NCI-H2171 treated with DMSO at 0.1 percent for 48 hours (cell line): ENCODE measurements around the gene ARHGAP42.

ENCODE experiments used
- DNase-seq: peaks from one replicate; lab custom pipeline; 2025; lab: John Stamatoyannopoulos, UW

The ARHGAP42 gene

GRCh38 chr11:100801225-100801999, 114.3 kb downstream of the ARHGAP42 start:
- no peak for DNase-seq

DNA sequence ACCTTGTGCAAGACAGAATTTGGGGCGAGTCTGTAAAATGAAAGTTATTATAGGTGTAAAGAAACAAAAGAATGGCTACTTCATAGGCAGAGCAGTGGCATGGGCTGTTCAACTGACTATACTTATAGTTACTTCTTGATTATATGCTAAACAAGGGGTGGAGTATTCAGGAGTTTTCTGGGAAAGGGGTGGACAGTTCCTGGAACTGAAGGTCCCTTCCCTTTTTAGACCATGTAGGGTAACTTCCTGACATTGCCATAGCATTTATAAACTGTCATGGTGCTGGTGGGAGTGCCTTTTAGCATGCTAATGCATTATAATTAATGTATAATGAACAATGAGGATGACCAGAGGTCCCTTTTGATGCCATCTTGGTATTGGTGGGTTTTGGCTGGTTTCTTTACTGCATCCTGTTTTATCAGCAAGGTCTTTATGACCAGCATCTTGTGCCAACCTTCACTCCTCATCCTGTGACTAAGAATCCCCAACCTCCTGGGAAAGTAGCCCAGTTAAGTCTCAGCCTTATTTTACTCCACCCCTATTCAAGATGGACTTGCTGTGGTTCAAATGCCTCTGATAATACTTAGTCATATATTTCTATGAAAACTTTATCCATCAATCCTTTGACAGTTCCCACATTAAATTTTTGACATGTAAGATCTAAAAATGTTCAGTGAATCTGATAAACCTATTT, 118.6 kb downstream of the ARHGAP42 start:
- DNase-seq, result no peak

GRCh38 chr11:100806296-100806695, 119.2 kb downstream of the ARHGAP42 start:
- no peak for DNase-seq

DNA sequence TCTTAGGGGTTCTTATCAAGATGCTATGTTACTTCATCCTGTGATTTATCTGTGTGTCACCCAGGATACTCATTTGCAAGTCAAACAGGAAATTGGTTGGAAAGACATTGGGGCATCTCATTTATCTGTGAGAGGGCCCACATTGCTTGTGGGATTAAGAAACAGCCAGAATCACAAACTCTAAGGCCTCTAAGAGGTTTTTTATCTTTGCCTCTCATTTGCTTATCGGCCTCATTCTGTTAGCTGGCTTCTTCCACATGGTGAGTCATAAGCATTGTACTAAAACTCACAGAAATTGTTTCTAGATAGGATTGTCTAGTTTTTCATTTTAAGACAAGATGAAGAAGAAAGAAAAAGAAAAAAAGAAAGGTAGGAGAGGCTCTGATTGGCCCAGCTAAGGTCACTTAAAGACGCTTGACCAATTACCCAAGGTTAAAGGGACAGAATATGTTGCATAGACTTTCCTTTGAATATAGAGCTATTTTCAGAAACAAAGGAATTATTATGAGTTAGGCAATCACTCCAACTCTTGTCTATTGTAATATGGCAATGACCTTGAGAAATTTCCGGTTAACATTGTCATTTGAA, 121.9 kb downstream of the ARHGAP42 start:
- DNase-seq, result no peak

- DNase-seq, result no peak
Measured at GRCh38 chr11:100810146-100810545, 123.1 kb downstream of the ARHGAP42 start.

DNA sequence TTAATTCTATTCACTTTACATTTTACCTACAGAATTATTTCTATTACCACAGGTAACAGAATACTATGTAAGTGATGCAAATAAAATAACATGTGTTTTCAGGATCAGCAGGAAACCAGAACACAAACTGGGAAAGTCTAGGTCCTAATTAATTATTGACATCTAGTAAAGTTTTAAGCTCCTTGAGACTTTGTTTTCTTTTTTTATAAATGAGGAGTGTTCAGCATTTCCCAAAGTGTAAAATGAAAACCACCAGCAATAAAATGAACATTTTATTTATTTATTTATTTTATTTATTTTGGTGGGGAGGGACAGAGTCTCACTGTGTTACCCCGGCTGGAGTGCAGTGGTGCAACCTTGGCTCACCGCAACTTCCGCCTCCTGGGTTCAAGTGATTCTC, 123.6 kb downstream of the ARHGAP42 start:
- no peak for DNase-seq

DNA sequence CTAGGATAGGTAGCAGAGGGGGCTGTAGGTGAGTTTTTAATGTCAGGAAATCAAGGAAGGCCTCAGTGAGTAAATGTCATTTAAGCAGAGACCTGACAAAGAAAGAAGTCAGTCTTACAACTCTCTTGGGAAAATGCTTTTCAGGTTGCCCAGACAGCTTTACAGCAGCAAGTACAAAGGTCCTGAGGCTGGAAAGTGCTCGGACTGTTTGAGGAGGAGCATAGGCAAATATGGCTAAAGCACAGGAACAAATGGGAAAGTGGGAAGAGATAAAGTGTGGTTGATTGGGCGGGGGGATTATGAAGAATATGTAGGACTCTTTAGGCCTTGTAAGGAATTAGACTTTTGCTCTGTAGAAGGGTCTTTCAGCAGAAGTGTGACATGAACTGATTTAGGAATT, 125.4 kb downstream of the ARHGAP42 start:
- no peak for DNase-seq

DNA sequence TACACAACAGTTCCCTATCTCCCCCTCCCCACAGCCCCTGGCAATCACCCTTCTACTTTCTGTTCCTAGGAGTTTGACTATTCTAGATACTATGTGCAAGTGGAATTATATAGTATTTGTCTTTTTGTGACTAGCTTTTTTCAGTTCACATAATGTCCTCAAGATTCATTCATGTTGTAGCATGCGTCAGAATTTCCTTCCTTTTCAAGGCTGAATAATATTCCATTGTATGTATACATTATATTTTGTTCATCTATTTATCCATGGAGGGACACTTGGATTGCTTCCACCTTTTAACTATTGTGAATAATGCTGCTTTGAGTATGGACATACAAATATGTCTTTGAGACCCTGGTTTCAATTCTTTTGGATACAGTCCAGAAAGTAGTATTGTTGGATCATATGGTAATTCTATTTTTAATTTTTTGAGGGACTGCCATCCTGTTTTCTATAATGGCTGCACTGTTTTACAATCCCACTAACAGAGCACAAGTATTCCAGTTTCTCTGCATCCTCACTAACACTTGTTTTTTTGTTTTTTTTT, 128.8 kb downstream of the ARHGAP42 start:
- no peak for DNase-seq

DNA sequence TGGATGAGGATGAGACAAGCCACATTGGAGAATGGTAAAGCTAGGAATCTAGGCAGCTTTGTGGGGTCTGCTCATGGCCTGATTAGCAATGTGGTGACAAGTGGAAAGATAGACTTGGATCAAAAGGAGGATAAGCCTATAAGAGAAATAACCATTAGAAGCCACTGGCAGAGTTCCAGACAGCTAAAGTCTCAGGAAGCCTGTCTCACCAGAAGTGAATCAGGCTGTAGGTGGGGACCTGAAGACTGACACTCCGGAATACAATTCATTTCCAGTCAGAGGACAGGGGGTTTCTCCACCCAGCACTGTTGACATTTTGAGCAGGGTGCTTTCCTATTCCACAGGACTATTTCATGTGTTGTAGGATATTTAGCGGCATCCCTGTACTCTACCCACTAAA, 129.7 kb downstream of the ARHGAP42 start:
- no peak for DNase-seq

- no peak for DNase-seq
Measured at GRCh38 chr11:100817620-100818019, 130.5 kb downstream of the ARHGAP42 start.

DNA sequence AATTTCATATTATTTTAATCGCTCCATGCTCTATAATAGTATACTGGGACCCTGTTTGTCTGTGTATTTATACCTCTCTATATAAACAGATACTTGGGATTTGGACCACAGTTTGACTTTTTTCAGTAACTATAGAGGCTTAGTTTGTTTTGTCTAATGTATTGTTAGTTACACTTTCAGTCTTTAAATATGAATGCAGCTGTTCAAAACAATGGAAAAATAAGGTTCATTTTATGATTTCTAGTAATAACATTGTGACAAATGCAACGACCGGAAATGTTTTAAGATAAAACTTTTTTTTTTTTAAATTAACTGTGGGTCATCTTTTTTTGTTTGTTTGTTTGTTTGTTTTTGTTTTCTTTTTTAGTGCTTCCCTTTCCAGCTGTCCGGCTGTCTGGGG, 133.5 kb downstream of the ARHGAP42 start:
- no peak for DNase-seq

GRCh38 chr11:100821198-100821597, 134.1 kb downstream of the ARHGAP42 start:
- no peak for DNase-seq

- DNase-seq, result peak; percentile 85
Measured at GRCh38 chr11:100823360-100823759, 136.3 kb downstream of the ARHGAP42 start.

GRCh38 chr11:100824041-100824809, 137.1 kb downstream of the ARHGAP42 start:
- DNase-seq, result no peak

DNA sequence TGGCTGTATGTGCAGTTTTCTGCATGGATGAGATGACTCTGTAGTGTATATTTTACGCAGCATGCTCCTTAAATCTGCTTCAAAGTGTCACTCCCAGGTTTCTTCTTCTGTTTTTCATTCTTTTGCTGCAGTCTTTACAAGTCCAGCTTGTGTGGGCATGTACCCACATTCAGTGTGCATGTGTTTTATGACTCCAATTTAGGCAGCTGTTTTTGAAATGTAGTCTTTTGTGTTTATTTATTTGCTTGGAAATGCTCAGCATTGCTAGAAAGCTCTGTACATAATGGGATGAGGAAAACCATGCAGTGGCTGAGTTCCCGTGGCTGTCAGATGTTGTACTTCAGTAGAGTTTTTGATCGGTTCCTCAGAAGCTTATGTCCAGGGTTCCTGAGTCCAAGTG, 138.5 kb downstream of the ARHGAP42 start:
- DNase-seq, result peak; percentile 53

DNA sequence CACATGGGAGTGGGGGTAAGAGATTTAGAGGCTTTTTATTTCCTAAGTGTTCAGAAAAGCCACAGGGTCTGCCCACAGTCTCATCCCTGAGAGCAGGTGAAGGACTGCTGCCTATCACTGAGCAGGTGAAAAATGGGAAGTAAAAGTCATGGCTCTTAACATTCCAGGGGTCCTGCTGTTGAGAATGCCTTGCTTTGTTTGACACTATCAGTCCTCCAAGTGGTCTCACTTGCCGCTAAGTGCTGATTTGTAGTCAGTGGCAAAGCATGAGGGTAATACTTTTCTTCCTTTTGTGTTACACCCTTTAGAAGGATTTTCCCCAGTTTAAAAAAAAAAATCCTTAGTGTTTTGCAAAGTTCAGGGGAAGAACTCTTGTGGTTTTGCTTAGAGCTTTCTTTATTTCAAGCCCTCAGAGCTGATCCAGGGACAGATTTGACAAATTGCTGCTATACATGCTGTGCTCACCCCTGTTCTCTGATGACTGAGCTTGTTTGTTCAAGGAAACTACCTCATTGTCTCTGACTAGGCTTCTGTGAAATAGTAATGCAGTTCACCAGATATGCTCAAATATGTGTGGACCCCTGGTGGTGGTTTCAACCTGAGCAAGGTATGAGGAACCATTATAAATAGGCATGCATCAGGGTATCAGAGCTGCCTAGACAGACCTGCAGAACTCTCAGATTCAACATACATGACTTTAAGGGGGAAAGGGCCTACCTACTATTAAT, 141.0 kb downstream of the ARHGAP42 start:
- DNase-seq, result peak; percentile 37

- DNase-seq, result peak; percentile 93
Measured at GRCh38 chr11:100830274-100830673, 143.2 kb downstream of the ARHGAP42 start.

DNA sequence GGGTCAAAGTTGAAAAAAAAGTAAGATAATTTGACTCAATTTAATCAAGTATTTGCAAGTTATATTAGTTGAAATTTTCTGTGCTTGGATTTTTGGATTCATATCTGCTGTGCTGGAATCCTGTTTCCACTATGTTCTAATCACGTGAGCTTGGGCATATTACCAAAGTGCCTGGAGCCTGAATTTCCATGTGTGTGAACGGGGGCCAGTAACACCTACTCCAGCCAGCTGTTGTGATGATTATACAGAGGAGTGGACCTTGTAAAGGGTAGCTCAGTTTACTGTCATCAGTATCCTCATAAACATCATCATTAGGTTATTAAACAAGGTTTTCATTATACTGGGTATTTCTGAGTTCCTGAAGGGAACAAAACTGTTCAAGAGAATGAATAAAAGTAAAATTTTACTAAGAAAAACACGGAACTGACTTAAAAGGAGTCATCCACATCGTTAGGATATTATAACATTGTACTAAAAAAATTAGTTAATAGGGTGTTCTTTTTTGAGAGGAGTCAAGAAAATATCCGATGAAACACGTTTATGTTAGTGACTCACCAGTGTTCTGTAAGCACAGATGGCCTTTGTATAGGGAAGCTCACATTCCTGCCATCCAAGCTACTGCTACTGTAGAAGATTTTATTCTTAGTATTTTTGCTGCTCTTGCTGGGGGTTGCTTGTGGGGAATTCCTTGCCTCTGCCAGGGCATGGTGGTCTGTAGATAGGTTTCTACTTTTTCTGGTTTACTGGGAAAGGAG, 144.1 kb downstream of the ARHGAP42 start:
- DNase-seq, result peak; percentile 53

- peak; percentile 49 for DNase-seq
Measured at GRCh38 chr11:100831929-100832494, 144.9 kb downstream of the ARHGAP42 start.

- no peak for DNase-seq
Measured at GRCh38 chr11:100832829-100833228, 145.7 kb downstream of the ARHGAP42 start.
